Cardiac muscle cell (in vitro differentiated cells and primary cell): ENCODE measurements around the gene SNX9. TPM values are rescaled to one million over a fixed set of nuclear protein-coding genes. Genes with fewer than 3 reads are reported as not detected.

ENCODE experiments used
- DNase-seq, 2 donors: peaks; one replicate each; pipeline versions ENCODE4 v3.0.0 to v3.0.0-alpha.2; 2010 to 2017; ENCODE audit warnings: low read depth in 1 of 2, low spot score in 1 of 2
- H3K27ac ChIP-seq: fragments of 200-600 bp; sonication (generic); 2 replicates; pipeline ENCODE4 v1.5.1; 2016
- H3K27me3 ChIP-seq: fragments of 200-600 bp; sonication (generic); 2 replicates; pipeline ENCODE4 v1.6.0; 2016; ENCODE audit warnings: control low read depth
- H3K36me3 ChIP-seq: fragments of 200-600 bp; sonication (generic); 2 replicates; pipeline ENCODE4 v1.5.1; 2016; ENCODE audit warnings: control low read depth
- H3K4me1 ChIP-seq: fragments of 200-600 bp; sonication (generic); 2 replicates; pipeline ENCODE4 v1.8.1; 2017; ENCODE audit warnings: low read depth, mild to moderate bottlenecking, mixed run types
- H3K4me3 ChIP-seq: fragments of 200-600 bp; sonication (generic); 2 replicates; pipeline ENCODE4 v1.5.1; 2016; ENCODE audit warnings: mild to moderate bottlenecking
- H3K9me3 ChIP-seq: fragments of 200-600 bp; sonication (generic); 2 replicates; pipeline ENCODE4 v1.5.1; 2017; ENCODE audit warnings: low read depth, mild to moderate bottlenecking, control low read depth
- CTCF ChIP-seq: IDR thresholded peaks from 2 replicates; pipeline ENCODE4 v1.5.1; 2012; ENCODE audit warnings: low read depth, mild to moderate bottlenecking, low read length
- polyA plus RNA-seq: library from polyadenylated mRNA; unstranded; fragments of >200 nt; fragmentation: Nextera tagmentation; extraction: Ambion mirVana; gene quantifications from 2 replicates; pipeline ENCODE4 v1.2.1, GENCODE V29; 2016
- total RNA-seq: library from RNA; depleted of rRNA; stranded (reverse); fragments of >200 nt; gene quantifications from 2 replicates; pipeline ENCODE4 v1.2.3, GENCODE V29; 2016

Gene SNX9
- total and polyA plus RNA-seq, 2 experiments from 2014 or later, result 23.9 to 27.0 TPM

DNA sequence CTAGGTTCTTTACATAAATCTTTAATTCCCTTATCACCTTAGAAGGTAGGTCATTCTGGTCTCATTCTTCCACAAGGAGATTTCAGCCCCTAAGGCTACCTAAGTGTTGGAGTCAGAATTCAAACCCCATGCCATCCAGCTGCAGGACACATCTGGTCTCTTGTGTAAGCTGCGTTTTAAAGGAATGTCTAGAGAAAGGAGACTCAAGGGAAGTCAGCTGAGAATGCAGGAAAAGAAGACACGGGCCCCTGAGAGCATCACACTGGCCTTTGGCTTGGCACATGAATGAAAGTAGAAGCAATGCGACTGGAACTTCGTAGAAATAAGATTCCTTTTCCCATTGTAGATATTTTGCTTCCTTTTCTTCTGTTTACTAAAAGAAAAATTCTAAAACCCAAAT lies 82.0 kb downstream of the SNX9 start:
- Histone ChIP-seq H3K27ac (no peak overlapping the region), H3K27me3 (no peaks in the 10 kb centered on the region), H3K9me3 (no peaks in the 10 kb centered on the region), H3K4me1 (no peaks in the 10 kb centered on the region), H3K4me3 (no peak overlapping the region), H3K36me3 (peaks cover 30% of the 10 kb centered on the region)
- DNase-seq, result no peak
- no peak for TF ChIP-seq CTCF

GRCh38 chr6:157905590-157906342 lies 82.7 kb downstream of the SNX9 start:
- H3K4me3 ChIP-seq, result no peak overlapping the region
- no peaks in the 10 kb centered on the region for H3K9me3 ChIP-seq
- no peak for TF ChIP-seq CTCF
- no peak overlapping the region for H3K27ac ChIP-seq
- DNase-seq, result no peak
- H3K4me1 ChIP-seq, result no peaks in the 10 kb centered on the region
- H3K36me3 ChIP-seq, result peaks cover 35% of the 10 kb centered on the region
- no peaks in the 10 kb centered on the region for H3K27me3 ChIP-seq

GRCh38 chr6:157906537-157907061 lies 83.6 kb downstream of the SNX9 start:
- Histone ChIP-seq H3K9me3 (no peaks in the 10 kb centered on the region), H3K27me3 (no peaks in the 10 kb centered on the region), H3K36me3 (peaks cover 37% of the 10 kb centered on the region), H3K27ac (no peak overlapping the region), H3K4me1 (no peaks in the 10 kb centered on the region), H3K4me3 (no peak overlapping the region)
- no peak for TF ChIP-seq CTCF
- DNase-seq, result no peak

DNA sequence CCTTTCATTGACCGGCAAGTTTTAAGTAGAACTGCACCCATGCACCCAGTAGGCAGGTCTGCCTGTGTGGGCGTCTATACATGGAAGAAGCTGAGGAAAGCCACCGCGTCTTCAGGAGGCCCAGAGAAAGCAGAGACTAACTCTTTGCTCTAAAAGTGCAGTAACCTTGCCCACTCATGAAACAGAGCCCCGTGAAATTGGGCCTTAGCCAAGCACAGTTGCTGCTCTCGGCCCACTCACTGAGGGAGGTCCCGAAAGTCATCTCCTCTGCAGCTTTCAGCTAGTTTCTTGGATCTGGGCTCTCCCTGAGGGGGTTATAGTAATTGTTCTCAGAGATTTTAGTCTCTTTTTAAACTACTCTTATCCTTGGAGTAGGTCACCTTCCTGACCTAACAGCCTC lies 84.6 kb downstream of the SNX9 start:
- Histone ChIP-seq H3K4me1 (no peaks in the 10 kb centered on the region), H3K9me3 (no peaks in the 10 kb centered on the region), H3K27me3 (no peaks in the 10 kb centered on the region), H3K27ac (no peak overlapping the region), H3K4me3 (no peak overlapping the region), H3K36me3 (peaks cover 27% of the 10 kb centered on the region)
- TF ChIP-seq CTCF, result no peak
- no peak for DNase-seq

DNA sequence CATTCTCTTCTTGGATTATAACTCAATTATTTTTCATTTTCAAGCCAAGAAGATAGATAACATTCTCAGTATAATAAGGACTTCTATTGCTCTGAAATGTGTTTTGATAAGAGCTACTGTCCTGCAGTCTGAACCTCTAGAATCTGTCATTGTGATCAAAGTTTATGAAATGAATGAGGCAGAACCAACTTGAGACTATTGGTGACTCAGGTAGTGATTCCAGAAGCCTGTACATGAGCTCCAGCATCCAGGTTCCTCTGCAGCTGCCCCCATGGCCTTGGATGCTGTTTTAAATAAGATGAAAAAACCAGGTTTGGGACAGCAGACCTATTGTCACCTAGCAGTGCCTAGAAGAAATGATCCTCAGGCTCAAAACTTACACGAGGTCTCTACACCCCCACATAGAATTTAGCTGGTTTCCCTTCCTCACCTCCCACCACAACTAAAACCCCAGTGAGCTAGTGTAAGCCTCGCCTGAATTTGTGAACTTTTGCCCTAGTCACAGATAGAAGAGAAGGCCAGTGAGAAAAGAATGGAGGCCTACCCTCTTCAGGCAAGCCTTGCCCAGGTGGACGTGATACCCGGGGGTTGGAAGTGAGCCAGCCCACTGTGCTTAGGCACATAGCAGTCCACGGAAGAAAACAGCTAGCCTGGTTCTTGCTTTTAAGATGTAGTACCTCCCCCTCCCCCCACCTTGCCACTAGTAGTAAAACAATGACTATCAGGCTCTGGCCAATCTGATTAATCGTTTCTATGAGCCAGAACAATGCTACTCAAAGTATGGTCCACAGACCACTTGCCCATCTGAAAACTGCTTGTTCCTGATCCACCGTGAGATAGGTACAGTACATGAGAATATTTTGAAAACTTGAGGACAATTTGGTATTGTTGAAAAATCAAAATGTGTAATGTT lies 85.6 kb downstream of the SNX9 start:
- no peak for TF ChIP-seq CTCF
- H3K4me3 ChIP-seq, result no peak overlapping the region
- H3K4me1 ChIP-seq, result no peaks in the 10 kb centered on the region
- DNase-seq, result no peak
- H3K36me3 ChIP-seq, result peaks cover 25% of the 10 kb centered on the region
- H3K27ac ChIP-seq, result no peak overlapping the region
- no peaks in the 10 kb centered on the region for H3K9me3 ChIP-seq
- no peaks in the 10 kb centered on the region for H3K27me3 ChIP-seq
